GM12891 (cell line): ENCODE measurements around the gene TMEM204.

Experiments
- POLR2A ChIP-seq: IDR thresholded peaks from 2 replicates; pipeline ENCODE4 v1.6.1; 2011; ENCODE audit warnings: low read depth, low read length, control low read depth
- POLR2AphosphoS5 ChIP-seq: IDR thresholded peaks from 2 replicates; pipeline ENCODE4 v1.6.1; 2011; ENCODE audit warnings: low read depth, low read length, control low read depth
- TAF1 ChIP-seq: IDR thresholded peaks from 2 replicates; pipeline ENCODE4 v1.6.1; 2011; ENCODE audit warnings: low read depth, low read length, control low read depth

DNA sequence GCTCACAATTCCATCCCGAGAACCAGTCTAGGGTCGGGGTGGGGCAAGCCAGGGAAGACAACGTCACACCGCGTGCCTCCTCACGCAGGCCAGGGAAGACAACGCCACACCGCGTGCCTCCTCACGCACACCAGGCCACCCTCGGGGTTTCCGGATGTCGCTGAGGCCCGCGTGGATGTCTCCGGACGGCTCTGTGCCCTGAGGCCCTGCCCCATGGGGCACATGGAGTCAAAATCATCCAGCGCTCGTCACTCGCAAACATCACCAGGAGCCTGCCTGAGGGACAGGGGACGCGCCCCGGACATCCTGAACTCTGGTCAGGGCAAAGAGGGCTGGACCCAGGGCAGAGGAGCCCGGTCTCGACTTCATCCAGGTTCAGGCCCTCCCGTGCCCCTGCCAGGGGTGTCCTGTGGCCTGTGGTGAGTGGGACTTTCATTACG is 3.7 kb downstream of the TMEM204 start:
- TF ChIP-seq POLR2A (no peak), TAF1 (no peak), POLR2AphosphoS5 (no peak)
